Urinary bladder (tissue), 4 donors: ENCODE results near the gene NYAP1. TPM values are rescaled to one million over a fixed set of nuclear protein-coding genes. Genes with fewer than 3 reads are reported as not detected.

ENCODE experiments used
- DNase-seq: peaks from one replicate; pipeline ENCODE4 v3.0.0-alpha.2; 2015; ENCODE audit errors: extremely low spot score
- H3K27ac ChIP-seq: one replicate; pipeline ENCODE4 v1.5.1; 2013; ENCODE audit warnings: low read depth, mild to moderate bottlenecking, moderate library complexity
- H3K36me3 ChIP-seq: one replicate; pipeline ENCODE4 v1.6.1; 2013; ENCODE audit warnings: mild to moderate bottlenecking, moderate library complexity; ENCODE audit not compliant: insufficient read depth
- H3K4me1 ChIP-seq: one replicate; pipeline ENCODE4 v1.6.1; 2013; ENCODE audit warnings: mild to moderate bottlenecking, moderate library complexity; ENCODE audit not compliant: insufficient read depth
- H3K4me3 ChIP-seq: one replicate; pipeline ENCODE4 v1.5.1; 2013; ENCODE audit warnings: low read depth, low read length
- WGBS: extraction: QIAGEN DNeasy Blood & Tissue Kit; methylation state at CpG from one replicate; pipeline ENCODE4 v1.1.7; 2013; 5-methylcytosine and 5-hydroxymethylcytosine counted together
- polyA plus RNA-seq: library from polyadenylated mRNA; stranded (reverse); fragments of 200-250 nt; gene quantifications from one replicate; pipeline ENCODE4 v1.2.3, GENCODE V29; 2013
- total RNA-seq: library from RNA; depleted of rRNA; stranded (reverse); fragments of >200 nt; gene quantifications from one replicate; pipeline ENCODE4 v1.2.3, GENCODE V29; 2014
- donor health status: healthy with polysubstance abuse.
- donor health status: healthy.

The NYAP1 gene
- total and polyA plus RNA-seq, 2 donors = 1.5 to 1.6 TPM

GRCh38 chr7:100467638-100468373, 15.9 kb upstream of the NYAP1 start:
- H3K27ac ChIP-seq = no peak overlapping the region
- peaks cover 2% of the 10 kb centered on the region for H3K36me3 ChIP-seq
- 60% methylated on average over 22 of the region's 22 CpGs for WGBS
- no peak overlapping the region for H3K4me3 ChIP-seq
- no peak for DNase-seq
- no peaks in the 10 kb centered on the region for H3K4me1 ChIP-seq

GRCh38 chr7:100469227-100470044, 14.3 kb upstream of the NYAP1 start:
- DNase-seq = no peak
- Histone ChIP-seq H3K36me3 (peaks cover 4% of the 10 kb centered on the region), H3K4me3 (no peak overlapping the region), H3K4me1 (no peaks in the 10 kb centered on the region), H3K27ac (no peak overlapping the region)
- 27% methylated on average over 13 of the region's 13 CpGs for WGBS

- no peak for DNase-seq
- no peak overlapping the region for H3K4me3 ChIP-seq
- no peak overlapping the region for H3K27ac ChIP-seq
- peaks cover 4% of the 10 kb centered on the region for H3K36me3 ChIP-seq
- WGBS = 51% methylated on average over 4 of the region's 4 CpGs
- no peaks in the 10 kb centered on the region for H3K4me1 ChIP-seq
Observed at GRCh38 chr7:100471021-100471420, 12.7 kb upstream of the NYAP1 start.

GRCh38 chr7:100472121-100472851, 11.4 kb upstream of the NYAP1 start:
- H3K4me1 ChIP-seq = no peaks in the 10 kb centered on the region
- H3K4me3 ChIP-seq = no peak overlapping the region
- peaks cover 3% of the 10 kb centered on the region for H3K36me3 ChIP-seq
- no peak overlapping the region for H3K27ac ChIP-seq
- 70% methylated on average over 16 of the region's 16 CpGs for WGBS
- DNase-seq = no peak

GRCh38 chr7:100472854-100473499, 10.8 kb upstream of the NYAP1 start:
- Histone ChIP-seq H3K4me1 (peaks cover 2% of the 10 kb centered on the region), H3K27ac (peak overlapping the region; percentile 40), H3K36me3 (peaks cover 2% of the 10 kb centered on the region), H3K4me3 (no peak overlapping the region)
- DNase-seq = no peak
- WGBS = 58% methylated on average over 14 of the region's 14 CpGs

GRCh38 chr7:100475549-100475948, 8.2 kb upstream of the NYAP1 start:
- Histone ChIP-seq H3K27ac (no peak overlapping the region), H3K4me1 (peaks cover 2% of the 10 kb centered on the region), H3K4me3 (no peak overlapping the region), H3K36me3 (peaks cover 2% of the 10 kb centered on the region)
- 36% methylated on average over 9 of the region's 9 CpGs for WGBS
- DNase-seq = no peak

GRCh38 chr7:100476101-100476780, 7.5 kb upstream of the NYAP1 start:
- Histone ChIP-seq H3K36me3 (peaks cover 2% of the 10 kb centered on the region), H3K4me1 (peaks cover 2% of the 10 kb centered on the region), H3K27ac (no peak overlapping the region), H3K4me3 (no peak overlapping the region)
- no peak for DNase-seq
- WGBS = 26% methylated on average over 6 of the region's 6 CpGs

- no peak for DNase-seq
- peaks cover 2% of the 10 kb centered on the region for H3K36me3 ChIP-seq
- peak overlapping the region; percentile 15 for H3K27ac ChIP-seq
- H3K4me3 ChIP-seq = peak overlapping the region; percentile 93
- WGBS = 10% methylated on average over 30 of the region's 30 CpGs
- peaks cover 2% of the 10 kb centered on the region for H3K4me1 ChIP-seq
Observed at GRCh38 chr7:100476903-100477870, 6.5 kb upstream of the NYAP1 start.

- Histone ChIP-seq H3K4me1 (peaks cover 2% of the 10 kb centered on the region), H3K4me3 (peak overlapping the region; percentile 93), H3K36me3 (peaks cover 2% of the 10 kb centered on the region), H3K27ac (no peak overlapping the region)
- WGBS = 1% methylated on average over 16 of the region's 16 CpGs
- no peak for DNase-seq
Observed at GRCh38 chr7:100477871-100478267, 5.9 kb upstream of the NYAP1 start.

GRCh38 chr7:100478958-100479660, 4.6 kb upstream of the NYAP1 start, which contains the start of gene TSC22D4:
TSS of gene TSC22D4 (minus strand) at chr7:100479214. CDS start at chr7:100478038, 1,176 bp downstream.
- peak within 1 kb of the TSS; percentile 93 for H3K4me3 ChIP-seq
- peak within 1 kb of the TSS; percentile 68 for H3K27ac ChIP-seq
- H3K36me3 ChIP-seq = no peaks in the 10 kb centered on the region
- WGBS = under 1% methylated on average over 27 of the region's 27 CpGs
- DNase-seq = peak; percentile 92
- H3K4me1 ChIP-seq = peaks cover 2% of the 10 kb centered on the region

GRCh38 chr7:100481466-100481865, 2.3 kb upstream of the NYAP1 start:
- H3K36me3 ChIP-seq = no peaks in the 10 kb centered on the region
- DNase-seq = no peak
- no peak overlapping the region for H3K27ac ChIP-seq
- H3K4me1 ChIP-seq = peaks cover 2% of the 10 kb centered on the region
- 93% methylated on average over 1 of the region's 1 CpG for WGBS
- no peak overlapping the region for H3K4me3 ChIP-seq
